GM19099 (cell line): Measurements from ENCODE around the gene AIG1.

Experiments used
- POLR2A ChIP-seq: IDR thresholded peaks from 3 replicates; pipeline ENCODE4 v1.6.1; 2011; ENCODE audit warnings: low read depth; ENCODE audit not compliant: insufficient read length; ENCODE audit errors: extremely low read depth

The AIG1 gene

DNA sequence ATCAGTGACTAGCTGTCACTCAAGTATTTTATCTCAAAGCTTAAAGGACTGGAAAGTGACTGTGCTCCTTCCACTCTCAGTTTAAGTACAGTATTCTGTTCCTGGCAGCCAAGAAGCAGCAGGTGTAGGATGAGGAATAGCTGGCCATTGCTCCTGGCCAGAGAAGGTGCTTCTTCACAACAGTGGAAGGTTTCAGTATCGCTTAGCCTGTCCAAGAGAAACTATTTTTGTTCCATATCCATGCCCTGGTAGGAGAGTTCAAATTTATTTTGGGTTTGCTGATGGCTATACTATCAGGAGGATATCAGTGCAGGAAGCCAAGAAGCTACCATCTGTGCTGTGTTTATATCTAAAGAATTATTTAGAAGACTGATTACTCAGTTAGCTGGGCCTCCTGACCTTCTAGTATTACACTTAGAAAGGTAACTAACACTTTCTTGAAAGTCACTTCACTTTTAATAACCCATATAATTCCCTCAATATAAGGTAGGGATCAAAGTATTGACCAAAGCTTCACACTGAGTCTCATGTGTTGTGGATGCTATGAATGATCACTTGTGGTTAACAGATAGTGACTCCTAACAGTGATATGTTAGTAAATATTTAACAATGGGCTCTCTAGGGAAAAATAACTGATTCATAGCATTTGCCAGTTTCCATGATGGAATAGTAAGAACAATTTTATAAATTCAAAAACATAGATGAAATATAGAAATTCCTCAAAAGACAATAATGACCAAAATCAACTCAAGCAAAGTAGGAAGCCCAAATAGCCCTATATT lies 99.9 kb downstream of the AIG1 start:
- no peak for TF ChIP-seq POLR2A

DNA sequence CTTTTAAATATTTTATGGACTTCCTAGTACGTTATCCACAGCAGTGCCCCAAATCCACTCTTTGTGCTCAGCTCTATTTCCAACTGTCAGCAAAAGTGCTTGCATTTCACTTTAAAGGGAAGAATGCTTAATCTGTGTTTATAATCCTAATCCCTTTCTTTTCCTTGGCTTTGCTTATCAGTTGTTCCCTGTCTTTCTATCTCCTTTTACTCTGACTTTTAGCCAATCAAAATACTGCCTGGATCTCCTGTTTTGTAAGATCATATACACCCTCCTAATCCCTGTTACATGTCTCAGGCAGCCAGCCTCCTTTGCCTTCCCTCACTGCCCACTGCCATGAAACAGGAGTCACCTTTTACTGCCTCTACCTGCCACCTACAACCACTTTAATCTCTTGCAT lies 102.9 kb downstream of the AIG1 start:
- TF ChIP-seq POLR2A = no peak

DNA sequence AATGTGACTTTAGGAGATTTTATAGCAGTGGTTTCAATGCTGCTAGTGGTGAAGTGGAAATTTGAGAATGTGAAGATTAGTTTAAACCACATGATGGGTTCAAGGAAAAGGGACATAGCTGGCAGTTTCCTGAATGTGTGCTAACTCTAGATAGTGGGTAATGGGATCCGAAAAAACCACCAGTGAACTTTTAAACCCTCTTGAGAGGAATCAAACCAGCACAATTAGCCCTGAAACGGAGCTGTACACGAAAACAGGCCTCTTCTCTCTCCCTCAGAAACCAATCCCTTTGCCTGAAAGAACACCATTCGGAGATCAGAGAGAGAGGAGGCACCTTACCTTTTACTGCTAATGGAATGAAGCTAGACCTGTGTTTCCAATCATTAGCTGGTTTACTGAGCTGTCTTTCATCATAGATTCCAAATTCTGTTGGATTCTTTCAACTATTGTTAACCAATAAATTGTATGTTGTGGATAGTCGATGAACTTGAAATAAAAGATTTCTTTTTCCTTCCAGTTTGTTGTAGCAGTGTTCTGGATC lies 103.9 kb downstream of the AIG1 start:
- no peak for TF ChIP-seq POLR2A

DNA sequence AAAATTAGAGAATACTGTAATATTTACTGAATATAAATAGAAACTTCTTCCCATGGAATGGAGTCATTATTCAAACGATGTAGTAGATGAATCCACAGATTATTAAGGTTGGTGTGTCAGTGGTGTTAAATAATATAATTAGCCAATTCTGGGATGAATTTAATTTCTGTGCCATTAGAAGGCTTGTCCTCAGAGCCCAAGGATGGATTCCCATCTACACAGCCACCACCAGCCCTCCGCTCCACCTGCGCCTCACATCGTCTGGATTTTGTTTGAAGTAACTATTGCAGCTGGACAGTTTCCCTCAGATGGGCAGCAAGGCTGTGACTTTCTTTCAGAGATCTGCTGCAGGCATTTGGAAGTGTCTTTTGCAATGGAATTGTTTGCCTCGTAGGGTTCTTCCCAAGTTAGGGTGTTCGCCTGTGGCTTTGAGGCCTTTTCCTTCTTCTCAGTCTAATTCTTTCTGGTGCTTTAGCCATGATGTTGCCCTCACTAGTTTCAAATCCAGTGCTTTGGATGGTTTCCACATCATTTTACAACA lies 104.7 kb downstream of the AIG1 start:
- TF ChIP-seq POLR2A = no peak

DNA sequence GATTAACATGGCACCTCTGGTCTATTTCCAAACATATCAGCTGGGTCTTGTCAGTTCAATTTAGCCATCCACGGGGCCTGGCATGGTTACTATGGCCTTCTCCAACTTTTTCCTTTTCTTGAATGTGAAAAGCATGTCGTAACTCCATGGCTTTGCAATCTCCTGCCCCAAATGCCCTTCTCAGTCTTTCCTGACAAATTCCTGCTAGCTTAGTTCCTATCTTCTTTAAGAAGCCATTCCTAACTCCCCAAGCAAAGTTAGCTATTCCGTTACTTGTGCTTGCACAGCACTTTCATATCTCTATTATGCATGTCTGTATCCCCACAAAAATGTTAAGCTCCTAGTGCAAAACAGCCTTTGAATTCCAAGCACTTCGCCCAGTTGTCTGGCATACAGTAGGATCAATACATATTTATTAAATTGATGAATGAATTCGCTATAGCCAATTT lies 105.6 kb downstream of the AIG1 start:
- TF ChIP-seq POLR2A = no peak

DNA sequence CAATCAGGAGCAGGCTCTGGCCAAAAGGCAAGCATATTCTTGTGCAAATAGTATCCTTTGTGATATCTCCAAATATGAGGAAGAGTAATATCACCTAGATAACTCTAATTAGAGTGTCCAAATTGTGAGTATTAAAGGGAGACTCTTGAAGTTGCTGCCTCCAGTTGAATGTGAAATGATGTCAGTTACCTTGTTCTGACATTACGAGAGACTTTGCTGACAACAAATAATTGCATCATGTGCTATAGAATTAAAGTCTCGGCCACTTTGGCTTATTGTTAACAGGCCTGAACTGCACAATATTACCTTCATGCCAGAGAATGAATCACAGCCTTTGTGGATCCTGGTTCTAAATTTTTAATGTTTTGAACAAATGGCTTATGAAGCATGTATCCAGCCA lies 106.5 kb downstream of the AIG1 start:
- TF ChIP-seq POLR2A = no peak

DNA sequence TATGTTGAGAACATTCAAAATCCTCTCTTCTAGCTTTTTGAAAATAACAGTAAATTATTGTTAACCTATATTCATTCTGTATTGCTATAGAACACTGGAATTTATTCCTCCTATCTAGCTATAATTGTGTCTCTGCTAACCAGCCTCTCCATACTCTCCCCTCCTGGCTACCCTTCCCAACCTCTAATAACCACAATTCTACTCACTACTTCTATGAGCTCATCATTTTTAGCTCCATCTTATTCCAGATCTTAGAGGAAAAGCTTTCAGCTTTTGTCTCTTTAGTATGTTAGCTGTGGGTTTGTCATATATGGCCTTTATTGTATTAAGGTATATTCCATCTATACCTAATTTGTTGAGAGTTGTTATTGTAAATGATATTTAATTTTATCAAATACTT lies 108.8 kb downstream of the AIG1 start:
- no peak for TF ChIP-seq POLR2A

DNA sequence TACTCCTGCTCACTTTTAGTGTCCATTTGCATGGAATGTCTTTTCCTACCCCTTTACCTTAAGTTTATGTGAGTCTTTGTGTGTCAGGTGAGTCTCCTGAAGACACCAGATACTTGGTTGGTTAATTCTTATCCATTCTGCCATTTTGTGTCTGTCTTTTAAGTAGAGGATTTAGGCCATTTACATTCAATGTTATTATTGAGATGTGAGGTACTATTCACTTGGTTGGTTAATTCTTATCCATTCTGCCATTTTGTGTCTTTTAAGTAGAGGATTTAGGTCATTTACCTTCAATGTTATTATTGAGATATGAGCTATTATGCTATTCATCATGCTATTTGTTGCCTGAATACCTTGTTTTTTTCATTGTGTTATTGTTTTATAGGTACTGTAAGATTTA lies 113.8 kb downstream of the AIG1 start:
- no peak for TF ChIP-seq POLR2A

DNA sequence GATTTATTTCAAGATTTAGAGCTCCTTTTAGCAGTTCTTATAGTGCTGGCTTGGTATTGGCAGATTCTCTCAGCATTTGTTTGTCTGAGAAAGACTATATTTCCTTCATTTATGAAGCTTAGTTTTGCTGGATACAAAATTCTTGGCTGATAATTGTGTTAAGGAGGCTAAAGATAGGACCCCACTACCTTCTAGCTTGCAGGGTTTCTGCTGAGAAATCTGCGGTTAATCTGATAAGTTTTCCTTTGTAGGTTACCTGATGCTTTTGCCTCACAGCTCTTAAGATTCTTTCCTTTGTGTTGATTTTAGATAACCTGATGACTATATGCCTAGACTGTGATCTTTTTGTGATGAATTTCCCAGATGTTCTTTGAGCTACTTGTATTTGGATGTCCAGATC lies 114.3 kb downstream of the AIG1 start:
- no peak for TF ChIP-seq POLR2A

DNA sequence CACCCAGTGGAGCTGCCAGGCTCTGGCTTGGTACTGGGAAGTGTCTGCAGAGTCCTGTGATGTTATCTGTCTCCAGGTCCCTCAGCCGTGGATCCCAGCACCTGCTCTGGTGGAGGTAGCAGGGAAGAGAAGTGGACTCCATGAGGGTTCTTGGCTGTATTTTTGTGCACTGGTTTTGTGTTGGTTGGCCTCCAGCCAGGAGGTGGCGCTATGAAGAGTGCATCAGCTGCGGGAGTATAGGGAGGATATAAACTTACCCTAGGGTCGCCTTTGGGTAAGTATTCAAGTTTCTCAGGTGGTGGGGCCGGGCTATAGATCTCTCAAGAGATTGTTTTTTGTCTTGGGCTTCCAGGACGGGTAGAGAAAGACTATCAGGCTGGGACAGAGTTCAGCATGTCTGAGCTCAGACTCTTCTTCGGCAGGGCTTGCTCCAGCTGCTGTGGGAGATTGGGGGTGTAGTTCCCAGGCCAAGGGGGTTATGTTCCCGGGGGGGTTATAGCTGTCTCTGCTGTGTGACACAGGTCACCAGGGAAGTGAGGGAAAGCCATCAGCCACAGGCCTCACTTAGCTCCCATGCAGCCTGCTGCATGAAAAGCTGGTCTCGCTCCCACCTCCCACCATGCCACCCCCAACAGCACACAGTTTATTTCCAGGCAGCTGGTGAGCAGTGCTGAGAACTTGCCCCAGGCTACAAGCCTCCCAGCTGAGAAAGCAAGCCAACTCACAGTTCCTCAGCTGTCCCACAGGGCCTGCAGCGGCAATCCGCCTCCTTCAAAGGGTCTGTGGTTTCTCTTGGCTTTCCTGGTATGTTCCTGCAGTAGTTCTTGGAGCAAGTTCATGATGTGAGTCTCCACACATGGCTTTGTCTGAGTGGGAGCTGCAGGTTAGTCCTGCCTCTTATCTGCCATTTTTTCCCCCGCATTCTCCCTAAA lies 115.7 kb downstream of the AIG1 start:
- TF ChIP-seq POLR2A = no peak

DNA sequence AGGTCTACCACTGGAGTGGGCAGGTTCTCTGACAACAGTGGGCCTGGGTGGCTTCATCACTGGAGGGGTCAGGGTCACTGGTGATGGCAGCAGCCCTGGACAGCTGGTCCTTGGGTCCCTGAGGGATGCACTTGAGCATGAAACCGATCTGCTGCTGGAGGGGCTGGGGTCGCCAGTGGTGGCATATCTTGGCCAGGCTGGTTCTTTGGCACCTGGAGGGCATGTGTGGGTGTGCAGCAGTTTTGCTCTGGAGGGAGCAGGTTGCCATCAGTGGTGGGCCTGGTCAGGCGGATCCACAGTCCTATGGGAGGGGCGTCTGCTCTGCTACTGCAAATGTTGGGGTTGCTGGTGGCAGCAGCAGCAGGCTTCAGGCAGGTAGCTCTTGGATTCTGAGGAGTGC lies 117.0 kb downstream of the AIG1 start:
- no peak for TF ChIP-seq POLR2A

DNA sequence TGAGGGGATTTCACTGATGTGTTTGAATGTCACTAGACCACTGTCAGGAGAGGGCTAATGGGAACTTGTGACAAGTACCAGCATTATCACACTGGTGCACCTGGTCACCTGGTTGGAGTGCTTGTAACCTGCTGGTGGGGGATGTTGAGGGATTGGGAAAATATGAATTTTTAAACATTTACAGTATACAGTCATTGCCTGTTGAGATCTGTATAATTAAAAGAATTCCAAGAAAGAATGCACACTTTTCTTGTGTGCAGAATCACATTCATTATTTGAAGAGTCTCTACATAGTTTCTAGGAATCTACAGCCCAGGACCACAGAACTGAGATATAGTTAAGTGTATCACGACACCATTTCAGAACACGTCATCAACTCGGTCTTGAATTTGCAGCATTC lies 118.4 kb downstream of the AIG1 start:
- TF ChIP-seq POLR2A = no peak

DNA sequence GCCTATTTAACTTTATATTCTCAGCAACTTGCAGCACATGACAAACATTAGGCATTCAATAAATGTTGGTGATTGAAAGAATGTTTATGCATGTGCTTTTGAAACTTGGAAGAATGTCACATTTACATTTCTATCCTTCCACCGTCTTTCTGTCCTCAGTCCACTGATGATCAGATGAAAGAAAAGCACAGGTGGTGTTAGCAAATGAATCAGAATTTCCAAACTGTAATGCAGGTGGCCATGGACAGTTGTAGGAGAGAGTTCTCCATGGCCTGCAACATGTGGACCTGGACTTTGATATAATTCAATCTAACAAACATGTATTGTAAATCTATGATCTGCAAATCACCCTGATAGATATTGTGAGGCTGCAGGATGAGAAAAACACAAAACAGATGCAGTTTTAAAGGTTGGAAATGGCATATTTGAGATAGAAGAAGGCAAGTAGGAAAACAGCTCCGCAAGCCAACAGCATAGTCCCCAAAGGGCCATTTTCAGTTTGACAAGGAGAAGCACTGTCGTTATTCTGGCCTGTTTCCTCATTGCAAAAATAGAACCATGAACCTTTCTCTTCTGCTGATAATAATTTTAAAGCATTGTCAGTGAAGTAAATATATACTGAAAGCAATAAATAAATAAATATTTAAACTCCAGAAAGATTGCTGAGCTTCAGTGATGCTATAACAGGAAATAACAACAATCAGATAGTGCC lies 119.4 kb downstream of the AIG1 start:
- TF ChIP-seq POLR2A = no peak

DNA sequence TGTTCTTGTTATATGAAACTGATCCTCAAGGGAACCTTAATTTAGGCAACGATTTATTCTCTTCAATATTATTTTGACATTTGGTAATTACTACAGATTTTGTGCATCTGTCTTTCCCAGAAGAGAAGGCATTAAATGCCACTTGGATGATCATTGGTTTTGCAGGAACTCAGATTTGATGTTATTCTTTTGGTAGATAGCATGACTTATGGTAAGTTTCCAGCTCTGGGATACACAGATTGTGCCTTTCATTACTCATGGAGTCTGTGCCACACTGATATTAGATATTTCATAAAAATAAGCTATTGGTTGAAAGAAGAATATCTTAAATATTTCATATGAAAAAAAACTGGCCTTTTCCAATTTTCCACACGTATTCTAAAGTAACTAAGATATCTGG lies 120.1 kb downstream of the AIG1 start:
- no peak for TF ChIP-seq POLR2A

DNA sequence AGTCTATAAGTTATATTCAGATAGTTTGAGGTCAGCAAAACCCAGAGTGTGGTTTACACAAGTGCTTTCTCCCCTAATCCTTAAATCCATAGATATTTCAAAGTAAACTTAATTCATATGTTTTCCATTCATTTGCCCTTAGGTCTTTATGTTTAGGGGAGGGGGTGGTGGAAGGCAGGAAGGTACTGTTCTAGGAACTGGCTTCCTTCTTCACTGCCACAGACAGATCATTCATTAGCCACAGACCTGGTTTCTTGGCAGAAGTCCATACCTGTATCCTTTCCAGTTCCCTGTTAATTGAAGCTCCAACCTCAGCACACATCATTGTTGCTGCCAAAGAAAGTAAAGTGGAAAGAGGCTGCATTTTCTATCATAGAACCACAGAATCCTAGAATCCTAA lies 123.0 kb downstream of the AIG1 start:
- no peak for TF ChIP-seq POLR2A

DNA sequence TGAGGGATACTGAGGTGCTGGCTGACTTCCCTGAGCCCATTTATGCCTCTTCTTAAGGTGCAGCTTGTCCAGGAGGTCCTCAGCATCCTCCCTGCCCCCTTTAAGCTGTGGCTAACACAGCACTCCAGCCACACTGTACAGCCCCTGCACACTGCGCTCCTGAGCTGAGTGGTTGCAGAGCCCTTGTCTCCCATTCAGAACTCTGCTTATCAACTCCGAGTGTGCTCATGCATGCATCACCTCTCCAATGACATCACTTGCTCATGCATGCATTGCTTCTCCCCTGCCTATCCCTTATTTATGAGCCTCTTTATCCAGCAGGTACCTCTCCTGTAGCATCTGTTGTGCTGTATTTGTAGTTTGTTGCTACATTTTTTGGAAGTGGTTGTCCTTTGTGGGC lies 124.6 kb downstream of the AIG1 start:
- no peak for TF ChIP-seq POLR2A
